GM15510 (cell line): Measurements from ENCODE around the gene LIAS.

Source experiments
- POLR2A ChIP-seq: IDR thresholded peaks from 3 replicates; pipeline ENCODE4 v1.6.1; 2011; ENCODE audit warnings: borderline replicate concordance; ENCODE audit not compliant: insufficient read length; ENCODE audit errors: extremely low read depth

Gene LIAS

DNA sequence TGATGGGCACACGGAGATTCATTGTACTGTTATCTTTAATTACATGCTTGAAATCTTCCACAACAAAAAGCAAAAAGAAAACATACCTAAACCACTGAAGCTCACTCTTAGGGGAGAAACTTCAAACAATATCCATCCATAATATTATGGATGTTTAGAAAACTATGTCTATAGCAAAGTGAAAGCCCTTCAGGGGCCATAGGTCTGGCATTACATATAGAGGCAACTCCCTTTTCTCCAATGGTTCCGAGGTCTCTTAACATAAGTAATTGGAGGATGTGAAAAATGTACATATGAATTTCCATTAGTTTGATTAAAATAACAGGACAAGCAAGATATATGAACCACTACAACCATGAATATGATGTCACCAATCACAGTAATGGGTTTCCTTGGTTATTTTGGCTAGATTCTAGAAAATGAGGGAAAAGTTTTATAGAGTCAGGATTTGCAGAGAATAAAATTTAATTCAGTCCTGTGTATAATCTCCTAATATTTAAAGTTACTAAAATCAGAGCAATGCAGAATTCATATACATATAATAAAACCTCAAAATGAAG lies 57.6 kb downstream of the LIAS start:
- no peak for TF ChIP-seq POLR2A

DNA sequence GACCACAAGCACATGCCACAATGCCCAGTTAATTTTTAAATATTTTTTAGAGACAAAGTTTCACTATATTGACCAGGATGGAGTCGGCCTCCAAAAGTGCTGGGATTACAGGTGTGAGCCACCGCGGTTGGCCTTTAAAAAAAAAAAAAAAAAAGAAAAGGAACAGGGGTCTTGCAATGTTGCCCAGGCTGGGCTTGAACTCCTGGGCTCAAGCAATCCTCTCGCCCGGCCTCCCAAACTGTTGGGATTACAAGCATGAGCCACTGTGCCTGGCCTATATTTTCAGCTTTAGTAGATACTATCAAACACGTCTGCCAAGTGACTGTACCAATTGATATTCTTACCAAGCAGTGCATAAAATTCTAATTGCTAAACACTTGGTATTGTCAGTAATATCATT lies 59.6 kb downstream of the LIAS start:
- no peak for TF ChIP-seq POLR2A

DNA sequence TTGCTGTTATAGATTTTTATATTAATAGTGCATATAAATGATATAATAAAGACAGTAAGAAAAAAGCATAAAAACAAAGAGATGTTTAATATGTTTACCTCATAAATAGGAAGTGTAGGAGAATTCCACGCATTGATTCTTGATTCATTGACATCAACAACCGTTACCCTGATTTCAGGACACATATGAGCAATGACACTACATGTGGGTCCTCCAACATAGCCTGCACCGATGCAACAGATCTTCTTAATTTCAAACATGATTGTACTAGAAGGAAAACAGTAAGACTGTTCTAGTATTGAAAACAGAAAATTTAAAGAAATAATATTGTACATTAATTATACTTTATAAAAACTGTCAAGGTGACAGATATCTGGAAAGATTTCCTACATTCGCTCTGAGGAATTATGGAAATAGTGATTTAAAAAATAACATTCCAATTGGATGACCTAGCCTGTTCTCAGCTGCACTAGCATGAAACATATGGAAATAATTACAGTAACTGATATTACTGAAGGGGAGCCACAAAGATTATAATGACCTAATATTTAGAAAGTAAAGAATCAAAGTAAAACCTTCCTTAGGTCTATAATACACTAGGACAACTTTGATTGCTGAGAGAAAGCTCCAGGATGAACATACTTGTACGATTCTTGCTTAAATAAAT lies 62.5 kb downstream of the LIAS start:
- no peak for TF ChIP-seq POLR2A

DNA sequence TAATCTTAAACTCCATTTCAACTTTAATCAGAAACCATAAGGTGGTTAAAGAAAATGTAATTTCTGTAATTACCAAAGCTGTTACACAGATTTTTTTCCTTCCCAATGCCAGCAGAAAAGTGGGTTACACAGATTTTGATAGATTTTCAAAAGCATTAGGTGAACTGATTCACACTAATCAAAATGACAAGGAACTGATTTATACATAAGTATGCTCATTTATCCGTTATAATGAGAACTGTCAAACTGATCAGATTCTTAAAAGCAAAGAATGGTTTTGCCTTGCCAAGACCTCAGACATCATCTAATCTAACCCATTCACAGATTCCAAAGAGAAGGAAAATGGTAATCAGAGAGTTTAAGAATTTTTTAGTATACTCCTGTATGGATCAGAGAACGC lies 63.2 kb downstream of the LIAS start:
- TF ChIP-seq POLR2A: no peak

DNA sequence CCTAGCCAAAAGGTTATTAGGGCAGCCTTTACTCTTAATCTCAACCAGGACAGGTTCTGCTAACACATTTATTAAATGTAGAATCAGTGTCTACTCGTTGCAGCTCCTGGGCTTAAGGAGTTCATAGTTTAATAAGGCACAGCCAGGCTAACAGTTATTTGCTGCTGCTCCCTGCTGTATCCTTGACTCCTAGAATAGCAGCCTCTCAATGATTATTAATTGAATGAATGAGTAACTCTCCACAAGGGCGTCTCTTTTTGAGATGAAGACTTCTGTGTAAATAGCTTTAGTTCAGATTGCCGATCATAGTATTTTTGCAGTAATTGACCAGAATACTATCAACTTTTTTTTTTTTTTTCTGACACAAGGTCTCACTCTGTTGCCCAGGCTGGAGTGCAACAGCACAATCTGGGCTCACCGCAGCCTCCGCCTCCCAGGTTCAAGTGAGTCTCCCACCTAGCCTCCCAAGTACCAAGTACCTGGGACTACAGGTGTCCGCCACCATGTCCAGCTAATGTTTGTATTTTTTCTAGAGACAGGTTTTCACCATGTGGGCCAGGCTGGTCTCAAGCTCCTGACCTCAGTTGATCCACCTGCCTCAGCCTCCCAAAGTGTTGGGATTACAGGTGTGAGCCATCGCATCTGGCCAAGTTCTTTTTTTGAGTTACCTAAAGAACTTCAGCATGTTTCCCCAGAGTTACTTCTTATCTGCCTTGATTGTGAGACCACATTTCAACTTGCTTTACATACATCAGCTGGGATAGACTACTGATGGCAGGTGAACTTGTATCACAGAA lies 65.5 kb downstream of the LIAS start:
- no peak for TF ChIP-seq POLR2A

DNA sequence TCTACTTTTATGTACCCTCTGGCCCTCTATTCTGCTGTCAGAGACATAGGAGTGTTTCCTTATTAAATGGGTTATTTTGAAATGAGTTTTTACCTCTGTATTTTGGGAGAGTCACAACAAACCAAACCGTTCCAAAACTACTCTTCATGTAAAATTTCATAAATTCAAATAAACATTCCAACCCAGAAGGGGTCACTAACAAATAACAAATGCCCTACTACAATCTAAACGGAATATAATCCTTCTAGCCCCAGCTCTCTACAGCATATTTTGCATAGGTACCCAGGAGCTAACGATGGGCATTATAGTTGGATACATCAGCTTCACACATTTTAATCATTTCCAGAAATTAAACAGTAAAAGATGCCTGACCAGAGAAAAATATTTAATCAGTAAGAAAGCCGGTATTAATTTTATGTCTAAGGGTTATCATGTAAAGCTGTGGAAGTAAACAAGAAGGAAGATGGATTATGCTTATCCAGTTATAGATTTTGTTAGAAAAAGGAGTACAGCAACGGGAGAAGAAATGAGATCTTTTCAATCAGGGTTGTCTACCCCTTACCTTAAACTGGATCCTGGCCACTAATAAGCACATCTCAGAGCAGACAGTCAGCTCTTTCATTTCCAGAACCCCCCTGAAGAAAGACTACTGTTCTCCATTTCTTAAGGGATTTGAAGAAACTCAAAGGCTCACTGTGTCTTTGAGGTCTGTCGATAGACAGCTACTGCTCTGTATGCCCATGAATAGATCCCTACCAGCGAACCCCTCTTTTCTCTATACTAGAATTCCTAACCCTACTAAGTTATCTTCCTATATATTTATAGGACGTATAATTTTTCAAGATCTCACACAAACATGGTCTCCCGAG lies 67.2 kb downstream of the LIAS start:
- TF ChIP-seq POLR2A: no peak

DNA sequence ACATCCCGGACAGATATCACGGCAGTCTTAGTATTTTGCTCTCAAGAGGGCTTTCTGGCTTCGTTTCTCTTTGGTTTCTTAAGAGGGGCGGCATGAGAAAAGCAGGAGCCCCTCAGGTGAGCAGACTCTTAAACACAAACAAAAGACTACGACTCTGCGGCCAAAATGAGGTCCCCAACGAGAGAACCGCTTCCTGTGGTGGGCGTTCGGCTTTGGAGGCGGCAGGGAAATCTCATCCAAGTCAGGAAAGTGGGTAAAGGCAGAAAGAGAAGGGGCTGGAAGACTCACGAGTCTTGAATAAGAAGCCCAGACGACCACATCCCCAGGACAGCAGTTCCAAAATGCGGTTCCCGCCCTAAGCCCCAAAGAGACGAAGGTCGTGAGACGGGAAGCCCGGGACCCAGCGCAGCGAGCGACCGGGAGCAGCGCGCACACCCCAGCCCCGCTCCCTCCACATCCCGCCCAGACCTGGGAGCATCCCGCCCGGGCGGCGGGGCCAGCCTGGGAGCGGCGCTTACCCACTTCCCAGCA lies 68.0 kb downstream of the LIAS start:
- TF ChIP-seq POLR2A: no peak

DNA sequence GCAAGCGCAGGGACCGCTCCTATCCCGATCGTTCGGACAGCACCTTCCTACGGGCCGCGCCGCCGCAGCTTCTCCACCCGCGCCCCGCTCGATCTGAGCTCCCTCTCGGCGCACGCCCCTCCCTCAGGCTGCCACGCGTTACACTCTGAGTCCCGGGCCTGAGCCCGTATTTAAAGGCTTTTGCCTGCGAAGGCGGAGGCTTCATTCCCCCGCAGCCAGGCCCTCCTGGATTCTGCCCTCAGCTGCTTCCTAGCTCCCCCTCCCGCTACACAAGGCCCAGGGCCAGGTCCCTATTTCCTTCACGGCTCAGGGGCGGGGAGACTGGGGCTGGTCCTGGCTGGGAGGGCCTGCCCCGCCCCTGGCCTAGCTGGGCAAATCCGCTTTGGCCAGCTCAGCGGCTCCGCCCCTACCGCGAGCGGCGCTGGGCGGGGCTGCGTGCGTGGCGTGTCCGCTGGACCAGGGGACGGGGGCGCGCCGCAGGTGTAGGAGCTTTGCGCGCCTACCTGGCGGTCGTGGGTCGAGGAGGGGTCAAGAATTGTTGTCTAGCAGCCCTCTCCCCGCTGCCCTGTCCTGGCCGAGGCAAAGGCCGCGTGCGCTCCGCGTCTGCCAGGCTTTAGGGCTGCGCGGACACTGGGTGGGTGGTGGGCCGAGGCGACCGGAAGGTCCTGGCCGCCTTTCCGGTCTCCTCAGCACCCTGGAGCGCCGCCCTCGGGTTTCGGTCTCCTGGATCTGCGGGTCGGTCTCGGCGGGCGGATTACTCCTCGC lies 68.6 kb downstream of the LIAS start, which contains the start of gene UGDH:
TSS of gene UGDH (minus strand) at position 144 of the 765 bp plus-strand sequence. CDS start 5,927 bp downstream, outside the sequence.
- TF ChIP-seq POLR2A: peak; percentile 92

DNA sequence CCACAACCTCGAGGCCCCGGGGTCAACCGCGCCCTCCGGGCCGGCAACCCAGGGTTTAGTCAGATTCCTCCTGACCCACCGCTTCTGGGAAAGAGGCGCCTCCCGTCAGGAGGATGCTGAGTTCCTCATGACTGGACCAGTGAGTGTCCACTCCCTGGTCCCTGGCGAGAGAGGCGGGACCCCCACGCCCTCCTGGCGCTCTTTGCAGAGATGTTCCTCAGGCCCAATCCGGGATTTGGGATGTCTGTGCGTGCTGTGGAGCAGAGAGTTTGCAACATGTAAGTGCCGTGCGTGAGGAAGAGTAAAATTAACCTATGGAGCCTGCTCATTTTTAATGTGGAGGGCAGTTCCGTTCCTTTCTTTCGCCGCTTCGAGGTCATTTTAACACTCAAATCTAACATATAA lies 69.2 kb downstream of the LIAS start:
- TF ChIP-seq POLR2A: no peak
